HG03025 (cell line): ENCODE data around the gene KCNJ14.
A peak's percentile ranks its signal among the peaks of the same experiment; 100 is the strongest.

ENCODE experiments used
- ATAC-seq: cut with Tn5 transposase; IDR thresholded peaks from one replicate; pipeline ENCODE4 v1.9.1; 2021; ENCODE audit warnings: mild to moderate bottlenecking, moderate library complexity; ENCODE audit not compliant: unreplicated experiment, low FRiP score

The KCNJ14 gene

GRCh38 chr19:48444936-48445200 is 10.5 kb upstream of the KCNJ14 start:
- ATAC-seq, result no peak

GRCh38 chr19:48445256-48445605 is 10.1 kb upstream of the KCNJ14 start:
- ATAC-seq, result no peak

- ATAC-seq, result peak; percentile 68
Measured at GRCh38 chr19:48445606-48446481, 9.5 kb upstream of the KCNJ14 start, which contains the start of gene GRWD1. Gene GRWD1 (plus strand): TSS chr19:48445983. CDS start chr19:48446006, 23 bp downstream.

GRCh38 chr19:48446579-48446978 is 8.8 kb upstream of the KCNJ14 start:
- ATAC-seq, result no peak

GRCh38 chr19:48448563-48448962 is 6.8 kb upstream of the KCNJ14 start:
- no peak for ATAC-seq

GRCh38 chr19:48450441-48450840 is 4.9 kb upstream of the KCNJ14 start:
- no peak for ATAC-seq

GRCh38 chr19:48450863-48451262 is 4.5 kb upstream of the KCNJ14 start:
- ATAC-seq, result no peak

GRCh38 chr19:48451624-48452023 is 3.8 kb upstream of the KCNJ14 start:
- ATAC-seq, result no peak

GRCh38 chr19:48452289-48453190 is 2.8 kb upstream of the KCNJ14 start:
- ATAC-seq, result no peak

GRCh38 chr19:48454150-48454730 is 1.1 kb upstream of the KCNJ14 start:
- no peak for ATAC-seq

- ATAC-seq, result no peak
Measured at GRCh38 chr19:48455908-48456562, 661 bp downstream of the KCNJ14 start.

- no peak for ATAC-seq
Measured at GRCh38 chr19:48456864-48457263, 1.5 kb downstream of the KCNJ14 start.

GRCh38 chr19:48458016-48458415 is 2.6 kb downstream of the KCNJ14 start:
- ATAC-seq, result no peak

- ATAC-seq, result no peak
Measured at GRCh38 chr19:48461651-48461981, 6.2 kb downstream of the KCNJ14 start.

- ATAC-seq, result no peak
Measured at GRCh38 chr19:48461982-48462655, 6.7 kb downstream of the KCNJ14 start.

GRCh38 chr19:48465215-48465614 is 9.8 kb downstream of the KCNJ14 start:
- ATAC-seq, result no peak

GRCh38 chr19:48466561-48467325 is 11.4 kb downstream of the KCNJ14 start:
- ATAC-seq, result no peak

- ATAC-seq, result peak; percentile 92
Measured at GRCh38 chr19:48468772-48469288, 13.5 kb downstream of the KCNJ14 start.

- peak; percentile 25 for ATAC-seq
Measured at GRCh38 chr19:48469289-48469881, 14.0 kb downstream of the KCNJ14 start, which contains the start of gene CYTH2. Gene CYTH2 (plus strand): TSS chr19:48469369. CDS start chr19:48469508, 139 bp downstream.
